Panc1 (cell line): Measurements from ENCODE around the gene EML6. TPM values are rescaled to one million over a fixed set of nuclear protein-coding genes. Genes with fewer than 3 reads are reported as not detected.

Source experiments
- ATAC-seq: fragments of 200-7000 bp; cut with Tn5 transposase; 2 replicates; pipeline ENCODE4 v1.9.1; 2020; ENCODE audit warnings: mild to moderate bottlenecking, moderate library complexity
- BruUV-seq: library from RNA; stranded (reverse); fragments of 400-500 nt; replicated peaks from 2 replicates; lab custom pipeline; 2021; lab: Mats Ljungman, UMichigan
- CTCF ChIA-PET: fragments of 300-600 bp; sonication (Branson Sonifier 250); formaldehyde crosslinking; loops from one replicate; lab custom pipeline; 2022; ENCODE audit warnings: antibody characterized with exemption; lab: Charles Lee
- POLR2A ChIA-PET: fragments of 300-600 bp; sonication (Branson Sonifier 250); formaldehyde crosslinking; loops from one replicate; lab custom pipeline; 2022; ENCODE audit warnings: antibody characterized with exemption; lab: Charles Lee
- DNase-seq: peaks from one replicate; pipeline ENCODE4 v3.0.0-alpha.2; 2010; ENCODE audit warnings: low read depth, low spot score
- H3K27ac ChIP-seq: 2 replicates; pipeline ENCODE4 v1.5.1; 2011; ENCODE audit warnings: mild to moderate bottlenecking, low read length, inconsistent platforms
- H3K27me3 ChIP-seq: fragments of 200-500 bp; sonication (Bioruptor generic); 2 replicates; pipeline ENCODE4 v1.6.0; 2014; ENCODE audit warnings: low read length, inconsistent platforms; ENCODE audit not compliant: control insufficient read depth, insufficient read depth
- H3K36me3 ChIP-seq: fragments of 200-500 bp; sonication (Bioruptor generic); 2 replicates; pipeline ENCODE4 v1.5.1; 2014; ENCODE audit warnings: inconsistent platforms, mild to moderate bottlenecking, low read length, moderate library complexity; ENCODE audit not compliant: control insufficient read depth, insufficient read depth
- H3K4me1 ChIP-seq: 2 replicates; pipeline ENCODE4 v1.5.1; 2011; ENCODE audit warnings: inconsistent platforms, mild to moderate bottlenecking, low read length, moderate library complexity; ENCODE audit not compliant: control insufficient read depth, insufficient read depth
- H3K4me3 ChIP-seq, 2 experiments: 2 replicates each; pipeline ENCODE4 v1.5.1; 2011 to 2012; ENCODE audit warnings: low read depth in 2 of 2, low read length in 2 of 2, mild to moderate bottlenecking in 2 of 2, inconsistent platforms in 1 of 2, moderate library complexity in 1 of 2
- H3K9me3 ChIP-seq: fragments of 200-500 bp; sonication (Bioruptor generic); 2 replicates; pipeline ENCODE4 v1.5.1; 2014; ENCODE audit warnings: low read depth, mild to moderate bottlenecking, inconsistent platforms, low read length, moderate library complexity; ENCODE audit not compliant: control insufficient read depth, insufficient read depth
- CTCF ChIP-seq: fragments of 450-650 bp; IDR thresholded peaks from 2 replicates; pipeline ENCODE4 v1.5.1; 2017; ENCODE audit warnings: mild to moderate bottlenecking
- POLR2AphosphoS5 ChIP-seq: IDR thresholded peaks from 2 replicates; pipeline ENCODE4 v1.6.1; 2012; ENCODE audit warnings: mild to moderate bottlenecking, low read depth, low read length, moderate library complexity
- SIN3A ChIP-seq: IDR thresholded peaks from 2 replicates; pipeline ENCODE4 v1.6.1; 2012; ENCODE audit warnings: low read depth, mild to moderate bottlenecking, low read length, moderate library complexity, borderline replicate concordance; ENCODE audit not compliant: insufficient read depth
- TCF7L2 ChIP-seq: IDR thresholded peaks from 2 replicates; pipeline ENCODE4 v1.6.1; 2011; ENCODE audit warnings: mild to moderate bottlenecking, low read depth, low read length, inconsistent platforms
- in situ Hi-C: cut with HindIII; loops from 2 replicates; pipeline ENCODE4 v1.10.0; 2016; ENCODE audit warnings: low sequenced_read_pairs, low pct_unique_long_range_greater_than_20kb
- intact Hi-C: fragments of 100-400 bp; cut with micrococcal nuclease; formaldehyde crosslinking; loops from one replicate; pipeline ENCODE4 v1.10.0; 2022; ENCODE audit not compliant: unreplicated experiment
- total RNA-seq: library from RNA; stranded (reverse); gene quantifications from one replicate; pipeline ENCODE4 v1.2.1, GENCODE V29; 2021; ENCODE audit not compliant: unreplicated experiment
- TF ChIP-seq, protein P1 (sequence below), 2 experiments: IDR thresholded peaks; 2 replicates each; pipeline ENCODE4 v1.6.1; 2011 to 2012; ENCODE audit warnings: low read depth in 2 of 2, control low read depth in 1 of 2, low read length in 1 of 2, mild to moderate bottlenecking in 1 of 2, moderate library complexity in 1 of 2; ENCODE audit not compliant: insufficient read depth in 1 of 2

Gene EML6
- total RNA-seq, 1 experiment from 2014 or later = 6.3 TPM

GRCh38 chr2:54767921-54768320 is 44.5 kb downstream of the EML6 start:
- intact Hi-C loops = no loop called here
- ATAC-seq (no peak), DNase-seq (no peak)
- H3K4me3 ChIP-seq = no peak overlapping the region
- no peaks in the 10 kb centered on the region for H3K36me3 ChIP-seq
- TF ChIP-seq CTCF (no peak), POLR2AphosphoS5 (no peak), SIN3A (no peak), TCF7L2 (no peak)
- TF ChIP-seq, protein P1, sequence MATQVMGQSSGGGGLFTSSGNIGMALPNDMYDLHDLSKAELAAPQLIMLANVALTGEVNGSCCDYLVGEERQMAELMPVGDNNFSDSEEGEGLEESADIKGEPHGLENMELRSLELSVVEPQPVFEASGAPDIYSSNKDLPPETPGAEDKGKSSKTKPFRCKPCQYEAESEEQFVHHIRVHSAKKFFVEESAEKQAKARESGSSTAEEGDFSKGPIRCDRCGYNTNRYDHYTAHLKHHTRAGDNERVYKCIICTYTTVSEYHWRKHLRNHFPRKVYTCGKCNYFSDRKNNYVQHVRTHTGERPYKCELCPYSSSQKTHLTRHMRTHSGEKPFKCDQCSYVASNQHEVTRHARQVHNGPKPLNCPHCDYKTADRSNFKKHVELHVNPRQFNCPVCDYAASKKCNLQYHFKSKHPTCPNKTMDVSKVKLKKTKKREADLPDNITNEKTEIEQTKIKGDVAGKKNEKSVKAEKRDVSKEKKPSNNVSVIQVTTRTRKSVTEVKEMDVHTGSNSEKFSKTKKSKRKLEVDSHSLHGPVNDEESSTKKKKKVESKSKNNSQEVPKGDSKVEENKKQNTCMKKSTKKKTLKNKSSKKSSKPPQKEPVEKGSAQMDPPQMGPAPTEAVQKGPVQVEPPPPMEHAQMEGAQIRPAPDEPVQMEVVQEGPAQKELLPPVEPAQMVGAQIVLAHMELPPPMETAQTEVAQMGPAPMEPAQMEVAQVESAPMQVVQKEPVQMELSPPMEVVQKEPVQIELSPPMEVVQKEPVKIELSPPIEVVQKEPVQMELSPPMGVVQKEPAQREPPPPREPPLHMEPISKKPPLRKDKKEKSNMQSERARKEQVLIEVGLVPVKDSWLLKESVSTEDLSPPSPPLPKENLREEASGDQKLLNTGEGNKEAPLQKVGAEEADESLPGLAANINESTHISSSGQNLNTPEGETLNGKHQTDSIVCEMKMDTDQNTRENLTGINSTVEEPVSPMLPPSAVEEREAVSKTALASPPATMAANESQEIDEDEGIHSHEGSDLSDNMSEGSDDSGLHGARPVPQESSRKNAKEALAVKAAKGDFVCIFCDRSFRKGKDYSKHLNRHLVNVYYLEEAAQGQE (IDR thresholded peaks at IDR 0.05; ENCODE audit: insufficient read depth in 1 of 2, low read depth in 2 of 2, low read length in 1 of 2) = no peak
- no TSS peak for BruUV-seq
- H3K27me3 ChIP-seq = no peaks in the 10 kb centered on the region
- in situ Hi-C loops = no loop called here
- ChIA-PET POLR2A (no interaction called here), CTCF (no interaction called here)
- H3K4me1 ChIP-seq = no peaks in the 10 kb centered on the region
- H3K27ac ChIP-seq = no peak overlapping the region
- no peaks in the 10 kb centered on the region for H3K9me3 ChIP-seq

DNA sequence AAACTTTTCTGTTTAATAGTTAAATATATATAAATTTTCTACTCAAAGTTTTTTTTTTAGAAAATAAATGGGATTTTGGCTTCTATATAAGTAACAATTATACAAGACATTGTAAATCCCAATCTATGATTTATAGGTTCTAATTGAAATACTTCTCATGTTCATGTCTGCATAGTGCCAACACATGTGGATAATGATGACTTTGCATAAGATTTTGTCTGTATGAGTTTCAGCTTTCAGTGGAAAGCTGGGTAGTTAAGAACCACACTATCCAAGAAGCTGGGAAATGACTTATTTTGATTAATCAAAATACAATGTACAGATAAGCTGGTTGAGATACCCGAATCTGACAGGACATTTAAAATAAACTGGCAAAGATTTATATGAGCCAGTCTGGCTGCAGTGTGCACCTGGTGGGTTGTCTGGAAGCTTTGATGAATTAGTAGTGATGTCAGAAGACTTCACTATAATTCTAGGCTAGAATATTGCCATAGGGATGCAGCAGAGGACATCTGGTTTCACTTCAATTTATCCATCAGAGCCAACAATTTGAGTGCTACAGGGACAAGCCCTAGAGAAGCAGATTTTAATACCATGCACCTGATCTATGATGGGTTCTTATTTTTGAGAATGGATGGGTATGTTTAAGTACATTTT is 45.4 kb downstream of the EML6 start:
- in situ Hi-C loops (no loop called here), intact Hi-C loops (no loop called here)
- Histone ChIP-seq H3K27me3 (no peaks in the 10 kb centered on the region), H3K9me3 (no peaks in the 10 kb centered on the region), H3K27ac (no peak overlapping the region), H3K4me3 (no peak overlapping the region), H3K4me1 (no peaks in the 10 kb centered on the region), H3K36me3 (no peaks in the 10 kb centered on the region)
- ATAC-seq (no peak), DNase-seq (no peak)
- TF ChIP-seq, protein P1 (IDR thresholded peaks at IDR 0.05; ENCODE audit: insufficient read depth in 1 of 2, low read depth in 2 of 2, low read length in 1 of 2) = no peak
- TF ChIP-seq CTCF = no peak
- TF ChIP-seq TCF7L2 = no peak
- no peak for TF ChIP-seq POLR2AphosphoS5
- TF ChIP-seq SIN3A = no peak
- ChIA-PET CTCF (no interaction called here), POLR2A (no interaction called here)
- no TSS peak for BruUV-seq
